Neural crest cell (in vitro differentiated cells): ENCODE measurements around the gene GCH1. TPM values are rescaled to one million over a fixed set of nuclear protein-coding genes. Genes with fewer than 3 reads are reported as not detected.
"Not testable (repeated sequence)": the region's sequence is repeated elsewhere in the genome, so short reads cannot be mapped to it uniquely, and the experiment has no call there.

Source experiments
- DNase-seq: peaks from one replicate; pipeline ENCODE4 v3.0.0; 2021; ENCODE audit warnings: low read depth, mixed read lengths, low spot score
- H3K27ac Mint-ChIP-seq: one replicate; pipeline ENCODE4 v1.8.0; 2021; ENCODE audit warnings: mild to moderate bottlenecking, mixed read lengths; ENCODE audit not compliant: unreplicated experiment
- H3K27me3 Mint-ChIP-seq: 2 replicates; pipeline ENCODE4 v1.8.0; 2021; ENCODE audit warnings: low read depth, mild to moderate bottlenecking, mixed read lengths
- H3K36me3 Mint-ChIP-seq: 2 replicates; pipeline ENCODE4 v1.8.0; 2021; ENCODE audit warnings: low read depth, mild to moderate bottlenecking, mixed read lengths
- H3K4me1 Mint-ChIP-seq: 2 replicates; pipeline ENCODE4 v1.8.0; 2021; ENCODE audit warnings: mixed read lengths
- H3K4me3 Mint-ChIP-seq: one replicate; pipeline ENCODE4 v1.8.0; 2021; ENCODE audit warnings: mild to moderate bottlenecking, mixed read lengths
- H3K9me3 Mint-ChIP-seq: 2 replicates; pipeline ENCODE4 v1.8.0; 2021; ENCODE audit warnings: mixed read lengths
- total RNA-seq: library from RNA; stranded (reverse); gene quantifications from 2 replicates; pipeline ENCODE4 v1.2.1, GENCODE V29; 2021
- TF ChIP-seq, protein P1 (sequence below): fragments of 200-600 bp; sonication (generic); conservative IDR thresholded peaks from 2 replicates; pipeline ENCODE4 v1.5.0; 2021; ENCODE audit warnings: antibody characterized with exemption, mild to moderate bottlenecking

GCH1 gene
- total RNA-seq, 1 donor from 2014 or later = 4.3 TPM

DNA sequence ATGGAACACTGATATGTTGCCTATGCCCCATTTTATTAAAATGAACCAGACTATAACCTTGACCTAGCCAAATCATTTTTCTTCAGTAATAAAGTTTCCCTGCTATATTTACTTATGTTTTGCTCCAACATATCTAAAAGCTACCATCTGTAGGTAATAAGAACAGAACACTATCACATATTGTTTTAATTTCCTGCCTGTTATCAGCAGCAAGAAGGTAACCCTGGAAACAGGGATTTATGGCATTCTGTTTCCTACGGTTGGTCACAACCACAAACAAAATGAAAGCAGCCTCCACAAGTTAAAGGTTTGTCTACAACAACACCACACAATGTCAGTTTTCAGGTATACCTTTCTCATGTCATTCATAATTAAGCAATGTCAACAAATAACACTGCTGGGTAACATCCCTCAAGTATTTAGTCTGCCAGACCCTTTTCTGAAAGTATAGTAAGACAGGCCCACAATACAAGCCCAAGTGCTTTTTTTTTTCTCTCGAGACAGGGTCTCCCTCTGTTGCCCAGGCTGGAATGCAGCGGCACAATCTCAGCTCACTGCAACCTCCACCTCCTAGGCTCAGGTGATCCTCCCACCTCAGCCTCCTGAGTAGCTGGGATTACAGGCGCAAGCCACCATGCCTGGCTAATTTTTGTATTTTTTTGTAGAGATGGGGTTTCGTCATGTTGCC, 25.5 kb downstream of the GCH1 start:
- TF ChIP-seq, protein P1, sequence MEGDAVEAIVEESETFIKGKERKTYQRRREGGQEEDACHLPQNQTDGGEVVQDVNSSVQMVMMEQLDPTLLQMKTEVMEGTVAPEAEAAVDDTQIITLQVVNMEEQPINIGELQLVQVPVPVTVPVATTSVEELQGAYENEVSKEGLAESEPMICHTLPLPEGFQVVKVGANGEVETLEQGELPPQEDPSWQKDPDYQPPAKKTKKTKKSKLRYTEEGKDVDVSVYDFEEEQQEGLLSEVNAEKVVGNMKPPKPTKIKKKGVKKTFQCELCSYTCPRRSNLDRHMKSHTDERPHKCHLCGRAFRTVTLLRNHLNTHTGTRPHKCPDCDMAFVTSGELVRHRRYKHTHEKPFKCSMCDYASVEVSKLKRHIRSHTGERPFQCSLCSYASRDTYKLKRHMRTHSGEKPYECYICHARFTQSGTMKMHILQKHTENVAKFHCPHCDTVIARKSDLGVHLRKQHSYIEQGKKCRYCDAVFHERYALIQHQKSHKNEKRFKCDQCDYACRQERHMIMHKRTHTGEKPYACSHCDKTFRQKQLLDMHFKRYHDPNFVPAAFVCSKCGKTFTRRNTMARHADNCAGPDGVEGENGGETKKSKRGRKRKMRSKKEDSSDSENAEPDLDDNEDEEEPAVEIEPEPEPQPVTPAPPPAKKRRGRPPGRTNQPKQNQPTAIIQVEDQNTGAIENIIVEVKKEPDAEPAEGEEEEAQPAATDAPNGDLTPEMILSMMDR = no peak
- Mint-ChIP-seq H3K9me3 (no peaks in the 10 kb centered on the region), H3K27ac (no peak overlapping the region), H3K36me3 (peaks cover 5% of the 10 kb centered on the region), H3K4me3 (no peak overlapping the region), H3K4me1 (no peaks in the 10 kb centered on the region), H3K27me3 (no peaks in the 10 kb centered on the region)
- DNase-seq = no peak

DNA sequence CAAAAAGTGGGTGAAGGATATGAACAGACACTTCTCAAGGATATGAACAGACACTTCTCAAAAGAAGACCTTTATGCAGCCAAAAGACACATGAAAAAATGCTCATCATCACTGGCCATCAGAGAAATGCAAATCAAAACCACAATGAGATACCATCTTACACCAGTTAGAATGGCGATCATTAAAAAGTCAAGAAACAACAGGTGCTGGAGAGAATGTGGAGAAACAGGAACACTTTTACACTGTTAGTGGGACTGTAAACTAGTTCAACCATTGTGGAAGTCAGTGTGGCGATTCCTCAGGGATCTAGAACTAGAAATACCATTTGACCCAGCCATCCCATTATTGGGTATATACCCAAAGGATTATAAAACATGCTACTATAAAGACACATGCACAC, 27.0 kb downstream of the GCH1 start:
- H3K9me3 Mint-ChIP-seq, H3K4me3 Mint-ChIP-seq, H3K4me1 Mint-ChIP-seq, H3K27me3 Mint-ChIP-seq, DNase-seq, H3K27ac Mint-ChIP-seq: not testable (repeated sequence)
- peaks cover 14% of the 10 kb centered on the region for H3K36me3 Mint-ChIP-seq

DNA sequence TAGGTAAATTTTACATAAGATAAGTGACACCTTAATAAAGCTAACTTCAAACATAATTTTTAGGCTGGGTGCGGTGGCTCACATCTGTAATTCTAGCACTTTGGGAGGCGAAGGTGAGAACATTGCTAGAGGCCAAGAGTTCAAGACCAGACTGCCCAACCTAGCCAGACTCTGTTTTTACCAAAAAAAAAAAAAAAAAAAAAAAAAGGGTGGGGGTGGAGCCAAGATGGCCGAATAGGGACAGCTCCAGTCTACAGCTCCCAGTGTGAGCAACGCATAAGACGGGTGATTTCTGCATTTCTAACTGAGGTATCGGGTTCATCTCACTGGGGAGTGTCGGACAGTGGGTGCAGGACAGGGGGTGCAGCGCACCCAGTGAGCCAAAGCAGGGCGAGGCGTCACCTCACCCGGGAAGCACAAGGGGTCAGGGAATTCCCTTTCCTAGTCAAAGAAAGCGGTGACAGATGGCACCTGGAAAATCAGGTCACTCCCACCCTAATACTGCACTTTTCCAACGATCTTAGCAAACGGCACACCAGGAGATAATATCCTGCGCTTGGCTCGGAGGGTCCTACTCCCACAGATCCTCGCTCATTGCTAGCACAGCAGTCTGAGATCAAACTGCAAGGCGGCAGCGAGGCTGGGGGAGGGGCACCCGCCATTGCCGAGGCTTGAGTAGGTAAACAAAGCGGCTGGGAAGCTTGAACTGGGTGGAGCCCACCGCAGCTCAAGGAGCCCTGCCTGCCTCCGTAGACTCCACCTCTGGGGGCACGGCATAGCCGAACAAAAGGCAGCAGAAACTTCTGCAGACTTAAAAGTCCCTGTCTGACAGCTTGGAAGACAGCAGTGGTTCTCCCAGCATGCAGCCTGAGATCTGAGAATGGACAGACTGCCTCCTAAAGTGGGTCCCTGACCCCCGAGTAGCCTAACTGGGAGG, 32.2 kb downstream of the GCH1 start:
- Mint-ChIP-seq H3K27ac (peak overlapping the region; percentile 99), H3K36me3 (peaks cover 15% of the 10 kb centered on the region), H3K4me3 (peak overlapping the region; percentile 98), H3K4me1 (peaks cover 25% of the 10 kb centered on the region)
- peak; percentile 40 for DNase-seq
- H3K27me3 Mint-ChIP-seq, H3K9me3 Mint-ChIP-seq: not testable (repeated sequence)

DNA sequence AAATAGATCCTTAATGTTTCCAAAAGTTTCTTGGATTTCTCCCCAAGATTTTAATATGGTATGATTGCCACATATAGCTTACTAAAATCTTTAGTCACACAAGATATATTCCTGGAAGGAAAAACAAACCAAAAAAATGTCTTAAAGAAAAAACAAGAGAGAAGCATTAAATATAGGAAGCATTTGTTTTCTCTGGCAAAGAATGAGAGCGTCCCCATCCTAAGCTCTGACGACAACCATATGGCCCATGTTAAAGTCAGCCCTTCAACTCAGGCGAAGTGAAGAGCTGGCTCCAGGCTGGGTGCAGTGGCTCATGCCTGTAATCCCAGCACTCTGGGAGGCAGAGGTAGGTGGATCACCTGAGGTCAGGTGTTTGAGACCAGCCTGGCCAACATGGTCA, 35.6 kb downstream of the GCH1 start:
- TF ChIP-seq, protein P1 = no peak
- no peak for DNase-seq
- Mint-ChIP-seq H3K4me3 (peak overlapping the region; percentile 29), H3K36me3 (peaks cover 15% of the 10 kb centered on the region), H3K27me3 (no peaks in the 10 kb centered on the region), H3K4me1 (peaks cover 25% of the 10 kb centered on the region), H3K9me3 (no peaks in the 10 kb centered on the region), H3K27ac (no peak overlapping the region)

DNA sequence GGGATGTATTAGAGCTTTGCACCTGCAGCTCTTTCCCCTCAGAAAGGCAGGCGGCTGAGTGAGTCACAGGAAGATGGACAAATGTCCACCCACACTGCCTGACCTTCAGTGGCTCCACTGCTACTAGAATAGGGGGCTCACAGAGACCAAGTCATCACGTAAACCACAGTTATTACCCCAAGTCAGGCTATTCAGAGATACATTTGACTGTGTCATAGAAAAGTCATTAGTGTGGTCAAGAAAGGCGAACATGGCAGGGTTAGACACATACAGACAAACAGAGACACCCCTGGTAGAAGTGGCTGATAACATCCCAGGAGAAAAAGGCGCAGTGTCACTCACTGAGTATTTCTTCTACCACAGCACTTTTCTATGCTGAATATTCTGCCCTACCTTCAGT, 36.0 kb downstream of the GCH1 start:
- Mint-ChIP-seq H3K36me3 (peaks cover 15% of the 10 kb centered on the region), H3K4me3 (no peak overlapping the region), H3K27ac (no peak overlapping the region), H3K27me3 (no peaks in the 10 kb centered on the region), H3K9me3 (no peaks in the 10 kb centered on the region), H3K4me1 (peaks cover 25% of the 10 kb centered on the region)
- no peak for DNase-seq
- TF ChIP-seq, protein P1 = no peak

DNA sequence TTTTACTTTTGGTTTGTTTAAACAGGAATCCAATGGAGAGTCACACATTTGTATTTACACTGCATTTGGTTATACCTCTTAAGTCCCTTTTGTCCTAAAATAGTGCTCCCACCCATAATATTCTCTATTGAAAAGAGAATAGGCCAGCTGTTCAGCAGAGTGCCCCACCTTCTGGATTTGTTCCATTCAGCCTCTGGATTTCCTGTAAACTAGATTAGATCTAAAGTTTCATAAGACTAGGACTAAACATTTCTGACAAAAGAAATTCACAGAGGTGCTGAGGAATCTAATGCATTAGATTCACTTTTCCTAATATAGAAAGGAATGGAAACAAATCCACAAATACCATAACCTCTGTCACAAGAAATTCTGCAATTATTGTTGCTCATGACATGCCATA, 38.1 kb downstream of the GCH1 start:
- TF ChIP-seq, protein P1 = no peak
- Mint-ChIP-seq H3K9me3 (no peaks in the 10 kb centered on the region), H3K27me3 (no peaks in the 10 kb centered on the region)

More for the DNA sequence above, 38.1 kb downstream of the GCH1 start:
- Mint-ChIP-seq H3K27ac (no peak overlapping the region), H3K4me3 (no peak overlapping the region), H3K36me3 (no peaks in the 10 kb centered on the region), H3K4me1 (peaks cover 9% of the 10 kb centered on the region)
- DNase-seq = no peak
